Stimulated activated CD4-positive, alpha-beta T cell treated with anti-CD3 and anti-CD28 coated beads, Interleukin-12 subunit alpha, Interleukin-12 subunit beta, amount 100 ng/mL, for 4 hours (primary cell): ENCODE results near the gene SLC24A4.

Experiments
- DNase-seq: peaks from one replicate; pipeline ENCODE4 v3.0.0-alpha.2; 2020

Gene SLC24A4

GRCh38 chr14:92441751-92442504, 119.0 kb downstream of the SLC24A4 start:
- no peak for DNase-seq

GRCh38 chr14:92443167-92443566, 120.2 kb downstream of the SLC24A4 start:
- no peak for DNase-seq

- DNase-seq, result no peak
Measured at GRCh38 chr14:92443741-92444140, 120.8 kb downstream of the SLC24A4 start.

GRCh38 chr14:92446771-92447170, 123.8 kb downstream of the SLC24A4 start:
- DNase-seq, result no peak

- DNase-seq, result no peak
Measured at GRCh38 chr14:92447416-92448197, 124.6 kb downstream of the SLC24A4 start.

GRCh38 chr14:92448786-92449185, 125.8 kb downstream of the SLC24A4 start:
- DNase-seq, result no peak

GRCh38 chr14:92449404-92450181, 126.6 kb downstream of the SLC24A4 start:
- no peak for DNase-seq

GRCh38 chr14:92450351-92451070, 127.5 kb downstream of the SLC24A4 start:
- no peak for DNase-seq

- DNase-seq, result no peak
Measured at GRCh38 chr14:92451245-92451644, 128.3 kb downstream of the SLC24A4 start.

GRCh38 chr14:92451755-92452154, 128.8 kb downstream of the SLC24A4 start:
- DNase-seq, result no peak

GRCh38 chr14:92452471-92452870, 129.5 kb downstream of the SLC24A4 start:
- no peak for DNase-seq

- DNase-seq, result no peak
Measured at GRCh38 chr14:92453691-92454090, 130.7 kb downstream of the SLC24A4 start.

GRCh38 chr14:92455231-92455630, 132.3 kb downstream of the SLC24A4 start:
- DNase-seq, result no peak

- no peak for DNase-seq
Measured at GRCh38 chr14:92456215-92457015, 133.4 kb downstream of the SLC24A4 start.

- no peak for DNase-seq
Measured at GRCh38 chr14:92457016-92457565, 134.1 kb downstream of the SLC24A4 start.

GRCh38 chr14:92458136-92459029, 135.4 kb downstream of the SLC24A4 start:
- no peak for DNase-seq

GRCh38 chr14:92459030-92459949, 136.3 kb downstream of the SLC24A4 start:
- no peak for DNase-seq

- DNase-seq, result no peak
Measured at GRCh38 chr14:92459950-92460421, 137.0 kb downstream of the SLC24A4 start.

GRCh38 chr14:92460541-92460915, 137.6 kb downstream of the SLC24A4 start:
- DNase-seq, result no peak
